GM12892 (cell line): Measurements from ENCODE around the gene IAPP.
"Not testable (repeated sequence)": the region's sequence is repeated elsewhere in the genome, so short reads cannot be mapped to it uniquely, and the experiment has no call there.

ENCODE experiments used
- DNase-seq: peaks from one replicate; pipeline ENCODE4 v3.0.0; 2011; ENCODE audit not compliant: insufficient read length
- FAIRE-seq: peaks from 2 replicates; lab custom pipeline; 2011; peaks lifted over from hg19 to GRCh38; lab: Jason Lieb, UNC
- POLR2A ChIP-seq: IDR thresholded peaks from 2 replicates; pipeline ENCODE4 v1.6.1; 2011; ENCODE audit warnings: low read depth, low read length, control low read depth
- POLR2AphosphoS5 ChIP-seq: IDR thresholded peaks from 2 replicates; pipeline ENCODE4 v1.6.1; 2011; ENCODE audit warnings: low read depth, low read length, control low read depth
- TAF1 ChIP-seq: IDR thresholded peaks from 2 replicates; pipeline ENCODE4 v1.6.1; 2011; ENCODE audit warnings: low read depth, mild to moderate bottlenecking, control low read depth, low read length, borderline replicate concordance

IAPP gene

GRCh38 chr12:21413369-21414277 lies 40.9 kb downstream of the IAPP start:
- FAIRE-seq: no peak
- DNase-seq: no peak
- TF ChIP-seq POLR2AphosphoS5 (no peak), TAF1 (no peak), POLR2A (no peak)

- DNase-seq (no peak), FAIRE-seq (no peak)
- TF ChIP-seq POLR2AphosphoS5 (no peak), POLR2A (no peak), TAF1 (no peak)
These were observed 43.9 kb downstream of the IAPP start for GRCh38 chr12:21416511-21417121.

GRCh38 chr12:21418398-21418797 lies 45.7 kb downstream of the IAPP start:
- DNase-seq, FAIRE-seq: not testable (repeated sequence)

- DNase-seq, FAIRE-seq: not testable (repeated sequence)
These were observed 46.5 kb downstream of the IAPP start for GRCh38 chr12:21419009-21419699.

- FAIRE-seq (no peak), DNase-seq (no peak)
- TF ChIP-seq TAF1 (no peak), POLR2AphosphoS5 (no peak), POLR2A (no peak)
These were observed 55.5 kb downstream of the IAPP start for GRCh38 chr12:21428241-21428640.
